Measurements from ENCODE around the gene TMEM169.
"Not testable (repeated sequence)": the region's sequence is repeated elsewhere in the genome, so short reads cannot be mapped to it uniquely, and the experiment has no call there.

Gene TMEM169

DNA sequence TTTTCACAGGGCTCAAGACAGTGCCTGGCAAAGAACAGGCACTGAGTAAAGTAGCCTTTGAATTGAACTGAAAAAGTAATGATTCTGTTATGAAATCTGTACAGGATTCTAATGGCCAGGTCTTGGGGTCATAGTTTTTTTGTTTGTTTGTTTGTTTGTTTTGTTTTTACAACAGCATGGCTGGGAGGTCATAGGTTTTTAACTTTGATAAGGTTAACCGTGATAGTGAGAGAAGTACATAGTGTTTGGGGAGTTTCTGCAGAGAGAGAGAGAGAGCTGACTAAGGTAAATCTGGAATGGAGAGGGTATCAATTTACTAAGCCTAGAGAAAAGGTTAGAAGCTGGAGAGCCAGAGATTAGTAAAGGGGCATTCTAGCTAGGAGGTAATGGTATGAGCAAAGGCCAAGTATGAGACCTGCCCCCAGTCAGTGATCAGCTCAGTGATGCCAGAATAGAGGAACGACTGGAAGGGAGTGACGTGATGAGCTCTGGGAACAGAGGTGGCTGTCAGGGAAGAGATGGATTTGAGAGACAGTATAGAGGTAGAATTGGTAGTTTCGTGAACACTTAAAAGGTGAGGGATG lies 53.3 kb downstream of the TMEM169 start:
- DNase-seq = no peak

- peak; percentile 48 for DNase-seq
Observed at GRCh38 chr2:216139884-216140283, 58.2 kb downstream of the TMEM169 start.

- DNase-seq = not testable (repeated sequence)
Observed at GRCh38 chr2:216141516-216141915, 59.8 kb downstream of the TMEM169 start.

DNA sequence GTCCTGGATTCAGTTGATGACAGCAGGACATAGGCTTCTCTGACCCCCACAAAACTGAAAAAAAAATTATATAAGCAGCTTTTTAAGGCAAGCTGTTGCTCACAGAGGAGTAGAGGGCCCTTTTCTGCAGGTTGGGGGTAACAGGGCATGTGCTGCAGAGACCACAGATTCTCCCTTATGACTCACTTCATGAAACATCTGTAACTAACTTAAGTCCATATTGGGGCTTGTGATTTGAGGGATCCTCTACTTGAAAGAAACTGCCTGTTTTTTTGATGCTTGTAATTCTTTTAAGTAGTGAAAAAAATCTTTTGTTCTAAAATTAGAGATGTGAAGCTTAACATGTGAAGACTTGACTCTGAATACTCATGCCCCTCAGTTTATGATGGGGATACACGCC lies 60.8 kb downstream of the TMEM169 start:
- DNase-seq = no peak

GRCh38 chr2:216144372-216144771 lies 62.7 kb downstream of the TMEM169 start:
- no peak for DNase-seq

DNA sequence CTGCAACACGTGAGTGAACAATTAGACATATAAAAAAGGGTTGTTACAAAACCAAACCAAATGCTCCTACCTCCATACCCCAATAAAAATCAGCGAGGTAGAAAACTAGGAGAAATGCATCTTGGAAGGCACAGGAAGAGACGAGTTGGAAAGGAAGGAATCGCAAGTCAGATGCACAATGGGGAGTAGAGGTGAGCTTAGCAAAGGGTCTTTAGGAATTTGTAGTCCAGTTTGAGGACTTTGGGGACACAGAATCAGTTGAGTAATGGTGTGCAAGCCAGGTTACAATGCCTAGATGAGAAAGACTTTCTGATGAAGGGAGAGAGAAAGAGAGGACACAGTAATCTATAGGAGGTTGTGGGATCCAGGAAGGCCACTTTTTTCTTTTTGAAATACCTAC lies 63.1 kb downstream of the TMEM169 start:
- DNase-seq = no peak

DNA sequence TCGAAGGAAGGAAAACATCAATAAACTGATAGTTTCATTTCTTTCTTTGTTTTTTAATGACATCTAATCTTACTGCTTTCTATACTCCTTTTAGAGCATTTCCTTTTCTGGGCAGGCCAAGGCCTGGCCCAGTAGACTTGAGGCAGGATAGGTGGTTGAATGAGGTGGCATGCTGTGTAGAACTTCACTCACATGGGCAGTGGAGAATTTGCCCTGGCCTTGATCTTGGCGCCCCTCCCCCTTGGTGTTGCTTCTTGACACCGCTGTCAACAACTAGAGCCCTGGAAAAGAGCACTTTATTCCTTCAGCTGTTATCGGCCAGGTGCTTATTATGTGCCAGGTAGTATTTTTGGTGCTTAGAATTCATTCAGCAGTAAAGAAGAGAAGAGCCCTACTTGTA lies 64.9 kb downstream of the TMEM169 start:
- DNase-seq = no peak

DNA sequence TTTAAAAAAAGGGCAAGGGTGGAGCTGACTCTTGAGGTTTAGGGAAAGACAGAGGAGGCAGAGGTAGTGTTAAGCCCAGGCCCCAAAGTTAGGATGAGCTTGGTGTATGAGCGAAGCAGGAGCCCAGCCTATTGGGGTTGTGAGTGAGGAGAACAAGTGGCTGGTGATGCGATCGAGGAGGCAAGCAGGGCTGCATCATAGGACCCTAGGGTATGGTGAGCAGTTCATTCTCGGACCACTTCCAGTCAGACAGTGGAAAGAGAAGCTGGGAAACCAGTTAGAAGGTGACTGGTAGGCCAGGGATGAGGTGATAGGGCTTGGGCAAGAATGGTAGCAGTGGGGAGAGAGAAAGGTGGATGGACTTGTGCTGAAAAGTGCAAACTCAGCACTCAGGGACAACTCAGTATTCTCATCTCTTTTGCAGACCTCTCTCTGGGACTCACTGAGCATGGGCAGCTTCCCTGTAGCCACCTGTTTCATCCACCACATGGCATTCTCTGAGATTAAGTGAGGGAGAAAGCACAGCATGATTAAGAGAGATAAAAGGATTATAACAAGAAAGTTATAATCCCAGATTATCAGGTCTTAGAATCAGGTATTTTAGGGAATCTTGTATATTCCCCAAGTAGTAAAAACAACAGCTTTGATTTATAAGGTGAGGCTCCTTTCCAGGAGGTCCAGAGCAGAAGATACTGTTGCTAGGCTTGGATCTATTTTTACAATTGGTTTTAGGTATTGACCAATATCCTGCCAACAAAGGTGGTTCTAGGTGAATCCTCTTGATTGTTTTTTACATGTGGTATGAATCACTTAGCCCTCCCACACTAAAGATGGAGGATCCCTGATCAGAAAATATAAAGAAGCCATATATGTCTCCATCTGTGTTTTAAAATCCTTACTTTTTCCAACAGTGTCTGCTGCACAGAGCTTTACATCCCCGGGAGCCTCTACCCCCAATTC lies 65.7 kb downstream of the TMEM169 start:
- no peak for DNase-seq

- DNase-seq = no peak
Observed at GRCh38 chr2:216148983-216149382, 67.3 kb downstream of the TMEM169 start.

DNA sequence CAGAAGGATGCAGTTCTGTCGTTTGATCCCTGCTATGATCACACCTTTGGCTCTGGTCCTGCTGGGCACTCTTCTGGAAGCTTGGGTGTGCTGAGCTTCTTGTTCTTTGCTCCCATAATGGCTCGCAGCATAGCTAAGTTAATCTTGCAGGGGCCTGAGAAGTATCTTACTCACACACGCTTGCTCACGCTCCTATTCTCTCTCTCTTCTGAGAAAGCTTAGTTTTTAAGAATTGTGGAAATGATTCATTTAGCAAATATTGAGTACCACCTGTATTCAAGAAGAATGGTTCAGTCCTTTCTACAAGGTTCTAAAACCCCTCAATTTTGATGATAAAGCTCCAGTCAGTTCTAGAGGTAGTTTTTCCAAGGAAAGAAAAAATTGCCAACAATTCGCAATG lies 68.0 kb downstream of the TMEM169 start:
- no peak for DNase-seq

DNA sequence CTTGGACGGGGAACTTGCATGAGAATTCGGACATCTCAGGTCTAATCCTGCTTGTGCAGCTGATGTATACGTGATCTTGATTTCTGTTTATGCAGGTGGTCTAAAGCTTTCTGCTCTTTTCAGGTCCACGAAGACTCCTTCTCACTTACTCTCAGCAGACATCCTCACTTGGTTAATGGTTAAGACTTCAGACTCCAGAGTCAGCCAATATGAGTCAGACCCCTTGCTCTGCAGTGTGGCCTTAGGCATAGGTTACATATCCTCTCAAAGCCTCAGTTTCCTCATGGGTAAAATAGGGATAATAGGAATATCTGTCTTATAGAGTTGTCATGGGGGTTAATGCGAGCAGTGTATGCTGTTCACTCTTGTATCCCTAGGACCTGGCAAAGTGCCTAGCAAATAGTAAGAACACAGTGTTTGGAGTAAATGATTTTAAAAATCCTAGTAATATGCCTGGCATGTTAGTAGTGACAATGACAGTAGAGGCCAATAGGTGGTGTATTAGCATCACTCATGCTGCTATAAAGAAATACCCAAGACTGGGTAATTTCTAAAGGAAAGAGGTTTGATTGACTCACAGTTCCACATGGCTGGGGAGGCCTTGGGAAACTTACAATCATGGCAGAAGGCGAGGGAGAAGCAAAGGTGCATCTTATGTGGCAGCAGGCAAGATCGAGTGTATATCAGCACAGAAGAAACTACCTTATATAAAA lies 69.8 kb downstream of the TMEM169 start:
- no peak for DNase-seq
